ENCODE results near the gene GLRA1. TPM values are rescaled to one million over a fixed set of nuclear protein-coding genes. Genes with fewer than 3 reads are reported as not detected.

Gene GLRA1
- polyA plus RNA-seq, 1 donor (not counting 4 experiments of a cell fraction or from before 2014, with no cell fraction given), result not detected

- Histone ChIP-seq H3K9me1 (ENCODE audit: control insufficient read depth, extremely low read depth, insufficient read depth, low read length) (no peaks in the 10 kb centered on the region), H3K27ac (ENCODE audit: control insufficient read depth, insufficient read depth, low read length) (no peak overlapping the region), H3K79me2 (ENCODE audit: control insufficient read depth, insufficient read depth, low read length) (no peaks in the 10 kb centered on the region), H2AFZ (ENCODE audit: control insufficient read depth, low read length) (no peak overlapping the region), H3K36me3 (ENCODE audit: control insufficient read depth in 2 of 2, extremely low read depth in 1 of 2, insufficient read depth in 2 of 2, low read length in 2 of 2) (no peaks in the 10 kb centered on the region), H3K9ac (ENCODE audit: control insufficient read depth, extremely low read depth, insufficient read depth, low read length) (no peak overlapping the region), H3K4me3 (ENCODE audit: control insufficient read depth in 2 of 3, extremely low read depth in 1 of 3, insufficient read depth in 2 of 3, low read depth in 1 of 3, low read length in 3 of 3) (no peak overlapping the region), H3K9me3 (ENCODE audit: control insufficient read depth, low read depth, low read length) (no peaks in the 10 kb centered on the region), H4K20me1 (ENCODE audit: control insufficient read depth, extremely low read depth, insufficient read depth, low read length) (no peaks in the 10 kb centered on the region), H3K4me1 (ENCODE audit: control insufficient read depth, extremely low read depth, insufficient read depth, low read length) (peaks cover 20% of the 10 kb centered on the region), H3K4me2 (ENCODE audit: control insufficient read depth, extremely low read depth, insufficient read depth, low read depth, low read length) (no peak overlapping the region), H3K27me3 (ENCODE audit: control insufficient read depth, extremely low read depth, insufficient read depth, low read length) (no peaks in the 10 kb centered on the region)
- TF ChIP-seq CTCF (optimal IDR thresholded peaks at IDR 0.05 in 1 of 3, IDR thresholded peaks at IDR 0.05 in 1 of 3, conservative IDR thresholded peaks at IDR 0.05 in 1 of 3; ENCODE audit: extremely low read depth in 1 of 3, insufficient read depth in 2 of 3, low read length in 3 of 3), result no peak
- TF ChIP-seq EZH2 (IDR thresholded peaks at IDR 0.05; ENCODE audit: low read length), result no peak
- dilution Hi-C loops (cut with MboI; ENCODE audit: extremely low pct_ligation_motif_present, low sequenced_read_pairs), result no loop called here
- DNase-seq (ENCODE audit: low read depth, low spot score) (no peak), FAIRE-seq (no peak)
These were observed 25.3 kb downstream of the GLRA1 start for GRCh38 chr5:151899399-151899798.

GRCh38 chr5:151897896-151898295, 26.8 kb downstream of the GLRA1 start:
- Histone ChIP-seq H3K4me2 (ENCODE audit: control insufficient read depth, extremely low read depth, insufficient read depth, low read depth, low read length) (no peak overlapping the region), H4K20me1 (ENCODE audit: control insufficient read depth, extremely low read depth, insufficient read depth, low read length) (no peaks in the 10 kb centered on the region), H3K36me3 (ENCODE audit: control insufficient read depth in 2 of 2, extremely low read depth in 1 of 2, insufficient read depth in 2 of 2, low read length in 2 of 2) (no peaks in the 10 kb centered on the region), H3K9ac (ENCODE audit: control insufficient read depth, extremely low read depth, insufficient read depth, low read length) (no peak overlapping the region), H3K4me3 (ENCODE audit: control insufficient read depth in 2 of 3, extremely low read depth in 1 of 3, insufficient read depth in 2 of 3, low read depth in 1 of 3, low read length in 3 of 3) (no peak overlapping the region), H3K27ac (ENCODE audit: control insufficient read depth, insufficient read depth, low read length) (no peak overlapping the region), H3K79me2 (ENCODE audit: control insufficient read depth, insufficient read depth, low read length) (no peaks in the 10 kb centered on the region), H3K4me1 (ENCODE audit: control insufficient read depth, extremely low read depth, insufficient read depth, low read length) (peaks cover 20% of the 10 kb centered on the region), H3K27me3 (ENCODE audit: control insufficient read depth, extremely low read depth, insufficient read depth, low read length) (no peaks in the 10 kb centered on the region), H3K9me1 (ENCODE audit: control insufficient read depth, extremely low read depth, insufficient read depth, low read length) (no peaks in the 10 kb centered on the region), H2AFZ (ENCODE audit: control insufficient read depth, low read length) (no peak overlapping the region), H3K9me3 (ENCODE audit: control insufficient read depth, low read depth, low read length) (no peaks in the 10 kb centered on the region)
- no peak for TF ChIP-seq EZH2 (IDR thresholded peaks at IDR 0.05; ENCODE audit: low read length)
- DNase-seq (ENCODE audit: low read depth, low spot score), result no peak
- dilution Hi-C loops (cut with MboI; ENCODE audit: extremely low pct_ligation_motif_present, low sequenced_read_pairs), result no loop called here
- no peak for FAIRE-seq

GRCh38 chr5:151897020-151897552, 27.6 kb downstream of the GLRA1 start:
- H3K27ac ChIP-seq (ENCODE audit: control insufficient read depth, insufficient read depth, low read length), result no peak overlapping the region
- H3K9ac ChIP-seq (ENCODE audit: control insufficient read depth, extremely low read depth, insufficient read depth, low read length), result no peak overlapping the region
- TF ChIP-seq EZH2 (IDR thresholded peaks at IDR 0.05; ENCODE audit: low read length), result no peak
- no peak for TF ChIP-seq CTCF (optimal IDR thresholded peaks at IDR 0.05 in 1 of 3, IDR thresholded peaks at IDR 0.05 in 1 of 3, conservative IDR thresholded peaks at IDR 0.05 in 1 of 3; ENCODE audit: extremely low read depth in 1 of 3, insufficient read depth in 2 of 3, low read length in 3 of 3)
- H3K27me3 ChIP-seq (ENCODE audit: control insufficient read depth, extremely low read depth, insufficient read depth, low read length), result no peaks in the 10 kb centered on the region
- H3K9me3 ChIP-seq (ENCODE audit: control insufficient read depth, low read depth, low read length), result no peaks in the 10 kb centered on the region
- no peak for DNase-seq (ENCODE audit: low read depth, low spot score)
- no peaks in the 10 kb centered on the region for H3K79me2 ChIP-seq (ENCODE audit: control insufficient read depth, insufficient read depth, low read length)
- H2AFZ ChIP-seq (ENCODE audit: control insufficient read depth, low read length), result no peak overlapping the region
- no peaks in the 10 kb centered on the region for H3K36me3 ChIP-seq (ENCODE audit: control insufficient read depth in 2 of 2, extremely low read depth in 1 of 2, insufficient read depth in 2 of 2, low read length in 2 of 2)
- H3K4me1 ChIP-seq (ENCODE audit: control insufficient read depth, extremely low read depth, insufficient read depth, low read length), result peaks cover 20% of the 10 kb centered on the region
- no peak overlapping the region for H3K4me3 ChIP-seq (ENCODE audit: control insufficient read depth in 2 of 3, extremely low read depth in 1 of 3, insufficient read depth in 2 of 3, low read depth in 1 of 3, low read length in 3 of 3)
- dilution Hi-C loops (cut with MboI; ENCODE audit: extremely low pct_ligation_motif_present, low sequenced_read_pairs), result no loop called here
- FAIRE-seq, result no peak
- H3K4me2 ChIP-seq (ENCODE audit: control insufficient read depth, extremely low read depth, insufficient read depth, low read depth, low read length), result peak overlapping the region; percentile 66
- no peaks in the 10 kb centered on the region for H3K9me1 ChIP-seq (ENCODE audit: control insufficient read depth, extremely low read depth, insufficient read depth, low read length)
- no peaks in the 10 kb centered on the region for H4K20me1 ChIP-seq (ENCODE audit: control insufficient read depth, extremely low read depth, insufficient read depth, low read length)
